ENCODE data around the gene AVPR2. TPM values are rescaled to one million over a fixed set of nuclear protein-coding genes. Genes with fewer than 3 reads are reported as not detected.

The AVPR2 gene
- total and polyA plus RNA-seq, 2 donors (not counting 1 experiment from before 2014, with no cell fraction given), result 0.12 TPM; not detected in 1

DNA sequence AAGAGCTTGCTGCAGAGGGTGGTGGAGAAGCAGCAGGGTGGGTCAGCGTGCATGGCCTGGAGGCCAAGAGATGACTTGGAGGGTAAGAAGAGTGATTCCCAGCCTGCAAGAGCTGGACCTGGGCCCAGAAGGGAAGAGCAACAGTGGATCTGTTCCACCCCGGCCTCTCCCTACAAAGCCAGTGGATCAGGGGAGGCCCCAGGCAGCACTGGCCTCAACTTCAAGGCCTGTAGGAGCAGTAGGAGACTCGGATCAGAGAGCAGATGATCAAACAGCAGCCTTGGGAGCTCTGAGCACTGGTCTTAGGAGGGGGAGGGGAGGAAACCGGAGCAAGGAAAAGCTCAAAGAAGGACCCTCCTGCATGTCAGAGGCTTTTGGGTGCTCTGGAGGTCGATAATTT, 26.1 kb upstream of the AVPR2 start:
- Histone ChIP-seq H3K9me3 (ENCODE audit: control extremely low read depth in 1 of 3, control insufficient read depth in 2 of 3, insufficient read depth in 1 of 3, low read length in 2 of 3) (peaks cover 0 to 3% (median 0%) of the 10 kb centered on the region in 3 donors), H3K4me3 (ENCODE audit: control extremely low read depth in 1 of 5, extremely low read depth in 1 of 5, insufficient read depth in 1 of 5, low read depth in 2 of 5, low read length in 4 of 5) (no peak overlapping the region), H3K4me2 (replicated peaks; ENCODE audit: low read depth, low read length, poor library complexity, severe bottlenecking) (no peak overlapping the region), H3K27ac (ENCODE audit: low read length in 2 of 2) (no peak overlapping the region), H3K4me1 (ENCODE audit: control insufficient read depth in 2 of 2, insufficient read depth in 2 of 2, low read length in 2 of 2) (peaks cover 9 to 11% of the 10 kb centered on the region in 2 donors), H2AFZ (ENCODE audit: insufficient read depth, low read depth, low read length, poor library complexity, severe bottlenecking) (no peak overlapping the region), H3K9ac (ENCODE audit: low read length) (no peak overlapping the region), H3K79me2 (ENCODE audit: control insufficient read depth, insufficient read depth, low read length) (no peaks in the 10 kb centered on the region), H3K36me3 (replicated peaks in 1 of 2; ENCODE audit: control extremely low read depth in 1 of 2, control insufficient read depth in 1 of 2, extremely low read depth in 1 of 2, insufficient read depth in 2 of 2, low read length in 1 of 2) (no peaks in the 10 kb centered on the region), H4K20me1 (ENCODE audit: control insufficient read depth, insufficient read depth, low read length, poor library complexity, severe bottlenecking) (no peaks in the 10 kb centered on the region), H3K27me3 (replicated peaks in 1 of 4; ENCODE audit: control extremely low read depth in 1 of 4, control insufficient read depth in 3 of 4, insufficient read depth in 4 of 4, low read length in 3 of 4) (peaks cover 0 to 47% (median 7%) of the 10 kb centered on the region in 4 experiments)
- CTCF ChIA-PET, result no interaction called here
- POLR2A ChIA-PET, result no interaction called here
- DNase-seq (no peak), ATAC-seq (ENCODE audit: low read depth) (no peak)
- no peak for TF ChIP-seq EZH2 (IDR thresholded peaks at IDR 0.05; ENCODE audit: borderline replicate concordance, insufficient read depth, low read depth, low read length, poor library complexity, severe bottlenecking)
- TF ChIP-seq, protein P1, sequence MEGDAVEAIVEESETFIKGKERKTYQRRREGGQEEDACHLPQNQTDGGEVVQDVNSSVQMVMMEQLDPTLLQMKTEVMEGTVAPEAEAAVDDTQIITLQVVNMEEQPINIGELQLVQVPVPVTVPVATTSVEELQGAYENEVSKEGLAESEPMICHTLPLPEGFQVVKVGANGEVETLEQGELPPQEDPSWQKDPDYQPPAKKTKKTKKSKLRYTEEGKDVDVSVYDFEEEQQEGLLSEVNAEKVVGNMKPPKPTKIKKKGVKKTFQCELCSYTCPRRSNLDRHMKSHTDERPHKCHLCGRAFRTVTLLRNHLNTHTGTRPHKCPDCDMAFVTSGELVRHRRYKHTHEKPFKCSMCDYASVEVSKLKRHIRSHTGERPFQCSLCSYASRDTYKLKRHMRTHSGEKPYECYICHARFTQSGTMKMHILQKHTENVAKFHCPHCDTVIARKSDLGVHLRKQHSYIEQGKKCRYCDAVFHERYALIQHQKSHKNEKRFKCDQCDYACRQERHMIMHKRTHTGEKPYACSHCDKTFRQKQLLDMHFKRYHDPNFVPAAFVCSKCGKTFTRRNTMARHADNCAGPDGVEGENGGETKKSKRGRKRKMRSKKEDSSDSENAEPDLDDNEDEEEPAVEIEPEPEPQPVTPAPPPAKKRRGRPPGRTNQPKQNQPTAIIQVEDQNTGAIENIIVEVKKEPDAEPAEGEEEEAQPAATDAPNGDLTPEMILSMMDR (IDR thresholded peaks at IDR 0.05), result no peak
- Mint-ChIP-seq H3K4me1 (peaks cover 19% of the 10 kb centered on the region), H3K4me3 (no peak overlapping the region), H3K9me3 (ENCODE audit: insufficient read depth) (no peaks in the 10 kb centered on the region), H3K27me3 (peaks cover 24% of the 10 kb centered on the region), H3K27ac (no peak overlapping the region)
- WGBS (ENCODE audit: insufficient coverage), result no CpG with 5 or more reads among the region's 5 CpGs
- intact Hi-C loops (cut with micrococcal nuclease), result no loop called here

DNA sequence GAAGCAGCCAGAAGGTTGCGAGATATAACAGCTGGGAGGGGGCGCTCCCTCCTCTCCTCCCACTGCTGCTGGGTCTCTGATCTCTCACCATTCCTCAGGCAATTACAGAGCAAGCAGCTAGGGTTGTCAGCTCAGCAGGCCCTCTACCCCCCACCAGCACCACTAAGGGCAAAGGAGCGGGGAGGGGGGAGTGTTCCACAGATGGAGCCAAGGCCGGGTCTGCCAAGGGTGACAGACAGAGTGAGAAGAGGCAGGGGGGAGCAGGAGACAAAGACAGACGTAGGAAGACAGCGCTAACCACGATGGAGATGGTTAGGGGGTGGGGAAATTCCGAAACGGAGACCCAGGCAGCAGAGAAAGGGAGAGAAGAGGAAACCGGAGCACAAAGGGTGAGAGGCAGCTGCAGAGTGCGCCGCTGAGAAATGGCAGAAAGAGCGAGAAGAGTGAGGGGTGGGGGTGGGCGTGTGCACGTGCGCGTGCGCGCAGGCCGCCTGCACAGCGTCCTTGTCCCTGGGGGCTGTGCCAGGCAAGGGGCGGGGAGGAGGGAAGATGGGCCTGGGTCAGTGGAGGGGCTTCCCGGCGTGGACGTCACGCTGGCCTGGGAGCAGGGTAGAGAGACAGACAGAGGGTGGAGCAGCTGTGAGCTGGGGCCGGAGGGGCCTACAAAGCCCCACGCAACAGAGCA, 25.4 kb upstream of the AVPR2 start:
- ATAC-seq (ENCODE audit: low read depth), result no peak
- POLR2A ChIA-PET, result no interaction called here
- H3K4me3 Mint-ChIP-seq, result peak overlapping the region; percentile 16

More for the DNA sequence above, 25.4 kb upstream of the AVPR2 start:
- Histone ChIP-seq H3K9me3 (ENCODE audit: control extremely low read depth in 1 of 3, control insufficient read depth in 2 of 3, insufficient read depth in 1 of 3, low read length in 2 of 3) (peaks cover 0 to 3% (median 0%) of the 10 kb centered on the region in 3 donors), H4K20me1 (ENCODE audit: control insufficient read depth, insufficient read depth, low read length, poor library complexity, severe bottlenecking) (no peaks in the 10 kb centered on the region), H3K79me2 (ENCODE audit: control insufficient read depth, insufficient read depth, low read length) (no peaks in the 10 kb centered on the region), H3K4me2 (replicated peaks; ENCODE audit: low read depth, low read length, poor library complexity, severe bottlenecking) (peak overlapping the region; percentile 21), H3K27ac (ENCODE audit: low read length in 2 of 2) (no peak overlapping the region), H3K27me3 (replicated peaks in 1 of 4; ENCODE audit: control extremely low read depth in 1 of 4, control insufficient read depth in 3 of 4, insufficient read depth in 4 of 4, low read length in 3 of 4) (peaks cover 0 to 54% (median 10%) of the 10 kb centered on the region in 4 experiments), H3K4me1 (ENCODE audit: control insufficient read depth in 2 of 2, insufficient read depth in 2 of 2, low read length in 2 of 2) (peaks cover 9 to 11% of the 10 kb centered on the region in 2 donors), H2AFZ (ENCODE audit: insufficient read depth, low read depth, low read length, poor library complexity, severe bottlenecking) (no peak overlapping the region), H3K9ac (ENCODE audit: low read length) (no peak overlapping the region), H3K4me3 (ENCODE audit: control extremely low read depth in 1 of 5, extremely low read depth in 1 of 5, insufficient read depth in 1 of 5, low read depth in 2 of 5, low read length in 4 of 5) (no peak overlapping the region), H3K36me3 (replicated peaks in 1 of 2; ENCODE audit: control extremely low read depth in 1 of 2, control insufficient read depth in 1 of 2, extremely low read depth in 1 of 2, insufficient read depth in 2 of 2, low read length in 1 of 2) (no peaks in the 10 kb centered on the region)
- DNase-seq, result no peak
- CTCF ChIA-PET, result no interaction called here
- TF ChIP-seq, protein P1 (IDR thresholded peaks at IDR 0.05), result no peak
- TF ChIP-seq EZH2 (IDR thresholded peaks at IDR 0.05; ENCODE audit: borderline replicate concordance, insufficient read depth, low read depth, low read length, poor library complexity, severe bottlenecking), result no peak
- no peaks in the 10 kb centered on the region for H3K9me3 Mint-ChIP-seq (ENCODE audit: insufficient read depth)
- intact Hi-C loops (cut with micrococcal nuclease), result no loop called here
- no peak overlapping the region for H3K27ac Mint-ChIP-seq
- 11% methylated on average over 22 of the region's 28 CpGs for WGBS (ENCODE audit: insufficient coverage)
- peaks cover 19% of the 10 kb centered on the region for H3K4me1 Mint-ChIP-seq
- H3K27me3 Mint-ChIP-seq, result peaks cover 24% of the 10 kb centered on the region
